Stimulated activated CD8-positive, alpha-beta memory T cell treated with anti-CD3 and anti-CD28 coated beads, Interleukin-12 subunit alpha, Interleukin-12 subunit beta, amount 100 ng/mL, for 24 hours (primary cell): Measurements from ENCODE around the gene SUSD6.

ENCODE experiments used
- DNase-seq: peaks from one replicate; pipeline ENCODE4 v3.0.0-alpha.2; 2020; ENCODE audit errors: extremely low read depth

Gene SUSD6

GRCh38 chr14:69760810-69761209, 149.4 kb downstream of the SUSD6 start:
- no peak for DNase-seq

- no peak for DNase-seq
Observed at GRCh38 chr14:69763761-69764510, 152.5 kb downstream of the SUSD6 start.
